NCI-H1436 treated with DMSO at 0.1 percent for 48 hours (cell line): ENCODE results near the gene LYRM1.
"Not testable (repeated sequence)": the region's sequence is repeated elsewhere in the genome, so short reads cannot be mapped to it uniquely, and the experiment has no call there.

Experiments
- DNase-seq: peaks from one replicate; lab custom pipeline; 2025; lab: John Stamatoyannopoulos, UW

LYRM1 gene

GRCh38 chr16:20902426-20902825, 1.9 kb downstream of the LYRM1 start:
- DNase-seq, result no peak

- no peak for DNase-seq
Measured at GRCh38 chr16:20903116-20903898, 2.7 kb downstream of the LYRM1 start.

GRCh38 chr16:20903899-20904506, 3.4 kb downstream of the LYRM1 start:
- no peak for DNase-seq

GRCh38 chr16:20904507-20905081, 4.0 kb downstream of the LYRM1 start:
- DNase-seq, result no peak

- no peak for DNase-seq
Measured at GRCh38 chr16:20905576-20905975, 5.0 kb downstream of the LYRM1 start.

GRCh38 chr16:20906341-20907255, 6.0 kb downstream of the LYRM1 start:
- no peak for DNase-seq

- DNase-seq, result no peak
Measured at GRCh38 chr16:20910781-20911321, 10.3 kb downstream of the LYRM1 start.

- DNase-seq, result no peak
Measured at GRCh38 chr16:20911361-20911760, 10.8 kb downstream of the LYRM1 start.

- no peak for DNase-seq
Measured at GRCh38 chr16:20916289-20916688, 15.7 kb downstream of the LYRM1 start.

- DNase-seq, result no peak
Measured at GRCh38 chr16:20916942-20917341, 16.4 kb downstream of the LYRM1 start.

GRCh38 chr16:20918486-20919239, 18.1 kb downstream of the LYRM1 start:
- no peak for DNase-seq

- DNase-seq, result no peak
Measured at GRCh38 chr16:20920091-20920490, 19.5 kb downstream of the LYRM1 start.

- DNase-seq, result no peak
Measured at GRCh38 chr16:20920799-20921198, 20.2 kb downstream of the LYRM1 start.

- no peak for DNase-seq
Measured at GRCh38 chr16:20923876-20924275, 23.3 kb downstream of the LYRM1 start.

- DNase-seq, result no peak
Measured at GRCh38 chr16:20925751-20926150, 25.2 kb downstream of the LYRM1 start.

- no peak for DNase-seq
Measured at GRCh38 chr16:20928774-20929411, 28.3 kb downstream of the LYRM1 start.

- DNase-seq, result not testable (repeated sequence)
Measured at GRCh38 chr16:20929676-20930364, 29.2 kb downstream of the LYRM1 start.

GRCh38 chr16:20930365-20930690, 29.8 kb downstream of the LYRM1 start:
- DNase-seq, result no peak

- no peak for DNase-seq
Measured at GRCh38 chr16:20931066-20931600, 30.6 kb downstream of the LYRM1 start.

- no peak for DNase-seq
Measured at GRCh38 chr16:20933589-20933988, 33.0 kb downstream of the LYRM1 start.
